Endodermal cell (in vitro differentiated cells): ENCODE data around the gene BCKDHB. TPM values are rescaled to one million over a fixed set of nuclear protein-coding genes. Genes with fewer than 3 reads are reported as not detected.
"Not testable (repeated sequence)": the region's sequence is repeated elsewhere in the genome, so short reads cannot be mapped to it uniquely, and the experiment has no call there.

Experiments
- DNase-seq: peaks from one replicate; pipeline ENCODE4 v3.0.0-alpha.2; 2017
- H3K27ac ChIP-seq: 2 replicates; pipeline ENCODE4 v1.5.1; 2013; ENCODE audit warnings: mild to moderate bottlenecking, low read depth, low read length, moderate library complexity
- H3K27me3 ChIP-seq: 2 replicates; pipeline ENCODE4 v1.6.1; 2013; ENCODE audit warnings: mild to moderate bottlenecking, low read length, moderate library complexity; ENCODE audit not compliant: insufficient read depth, control insufficient read depth, poor library complexity, severe bottlenecking
- H3K36me3 ChIP-seq: 2 replicates; pipeline ENCODE4 v1.7.0; 2013; ENCODE audit warnings: mild to moderate bottlenecking, low read length, moderate library complexity; ENCODE audit not compliant: control insufficient read depth, insufficient read depth
- H3K4me1 ChIP-seq: one replicate; pipeline ENCODE4 v1.7.0; 2013; ENCODE audit warnings: low read length; ENCODE audit not compliant: control insufficient read depth, insufficient read depth
- H3K4me3 ChIP-seq: 2 replicates; pipeline ENCODE4 v1.5.1; 2013; ENCODE audit warnings: mild to moderate bottlenecking, low read length, moderate library complexity
- H3K9ac ChIP-seq: 2 replicates; pipeline ENCODE4 v1.6.1; 2013; ENCODE audit warnings: mild to moderate bottlenecking, low read length, moderate library complexity; ENCODE audit not compliant: poor library complexity, severe bottlenecking; ENCODE audit errors: extremely low read depth
- H3K9me3 ChIP-seq: 2 replicates; pipeline ENCODE4 v1.6.1; 2013; ENCODE audit warnings: mild to moderate bottlenecking, low read length, moderate library complexity; ENCODE audit not compliant: control insufficient read depth
- H3K27ac Mint-ChIP-seq: 2 replicates; pipeline ENCODE4 v1.8.0; 2020; ENCODE audit warnings: mixed read lengths
- H3K27me3 Mint-ChIP-seq: 2 replicates; pipeline ENCODE4 v1.8.0; 2021; ENCODE audit warnings: mild to moderate bottlenecking, mixed read lengths; ENCODE audit not compliant: insufficient read depth
- H3K36me3 Mint-ChIP-seq: 2 replicates; pipeline ENCODE4 v1.8.0; 2020; ENCODE audit warnings: low read depth, mixed read lengths
- H3K4me1 Mint-ChIP-seq: 2 replicates; pipeline ENCODE4 v1.8.0; 2020; ENCODE audit warnings: mixed read lengths
- H3K4me3 Mint-ChIP-seq: 2 replicates; pipeline ENCODE4 v1.8.0; 2020; ENCODE audit warnings: mild to moderate bottlenecking, moderate library complexity, mixed read lengths
- H3K9me3 Mint-ChIP-seq: 2 replicates; pipeline ENCODE4 v1.8.0; 2020; ENCODE audit warnings: mild to moderate bottlenecking, mixed read lengths
- CTCF ChIP-seq: fragments of 200-600 bp; sonication (generic); conservative IDR thresholded peaks from 2 replicates; pipeline ENCODE4 v1.5.0; 2021; ENCODE audit warnings: antibody characterized with exemption, mild to moderate bottlenecking
- WGBS, 2 experiments: methylation state at CpG; one replicate each; pipeline versions ENCODE4 v1.1.5 to v1.1.7; 2013; ENCODE audit warnings: missing lambda C conversion rate in 2 of 2, mixed read lengths in 1 of 2; ENCODE audit not compliant: insufficient coverage in 1 of 2, insufficient read length in 1 of 2; 5-methylcytosine and 5-hydroxymethylcytosine counted together
- total RNA-seq, 2 donors: library from RNA; stranded (reverse); fragmentation: NEBNext Ultra II Directional in 1 of 2; extraction: Animal tissue kit (Norgen Biotek cat#: 25700) in 1 of 2; gene quantifications; 2 replicates in 1 of 2; 3 replicates in 1 of 2; pipeline ENCODE4 v1.2.1, GENCODE V29; 2021

BCKDHB gene
- total RNA-seq, 2 donors from 2014 or later: 35.1 to 36.4 TPM

GRCh38 chr6:80104520-80104919 is 2.0 kb upstream of the BCKDHB start:
- DNase-seq: no peak
- Histone ChIP-seq H3K9ac (no peak overlapping the region), H3K4me1 (peaks cover 3% of the 10 kb centered on the region), H3K27ac (no peak overlapping the region), H3K9me3 (no peaks in the 10 kb centered on the region), H3K36me3 (no peaks in the 10 kb centered on the region), H3K27me3 (no peaks in the 10 kb centered on the region), H3K4me3 (no peak overlapping the region)
- H3K27me3 Mint-ChIP-seq: peaks cover 7% of the 10 kb centered on the region
- H3K9me3 Mint-ChIP-seq: no peaks in the 10 kb centered on the region
- peaks cover 9% of the 10 kb centered on the region for H3K4me1 Mint-ChIP-seq
- H3K27ac Mint-ChIP-seq: no peak overlapping the region
- H3K4me3 Mint-ChIP-seq: no peak overlapping the region
- no peak for TF ChIP-seq CTCF
- no peaks in the 10 kb centered on the region for H3K36me3 Mint-ChIP-seq

GRCh38 chr6:80105972-80106417 is 476 bp upstream of the BCKDHB start:
- Mint-ChIP-seq H3K27ac (peak overlapping the region; percentile 97), H3K4me1 (peaks cover 14% of the 10 kb centered on the region), H3K36me3 (peaks cover 7% of the 10 kb centered on the region), H3K9me3 (no peaks in the 10 kb centered on the region), H3K4me3 (peak overlapping the region; percentile 89), H3K27me3 (peaks cover 7% of the 10 kb centered on the region)
- H3K9me3 ChIP-seq: no peaks in the 10 kb centered on the region
- peaks cover 5% of the 10 kb centered on the region for H3K36me3 ChIP-seq
- H3K4me3 ChIP-seq: peak overlapping the region; percentile 96
- no peak overlapping the region for H3K9ac ChIP-seq
- H3K27ac ChIP-seq: no peak overlapping the region
- DNase-seq: no peak
- no peak for TF ChIP-seq CTCF
- WGBS, 2 experiments: 0 to 18% methylated on average over 2 to 5 of the region's 6 CpGs
- H3K4me1 ChIP-seq: peaks cover 3% of the 10 kb centered on the region
- H3K27me3 ChIP-seq: no peaks in the 10 kb centered on the region

- H3K9me3 Mint-ChIP-seq: peaks cover 69% of the 10 kb centered on the region
- H3K36me3 Mint-ChIP-seq: peaks cover 62% of the 10 kb centered on the region
- H3K4me3 ChIP-seq, H3K4me3 Mint-ChIP-seq, DNase-seq, H3K27ac ChIP-seq, H3K4me1 Mint-ChIP-seq, H3K27ac Mint-ChIP-seq, H3K27me3 Mint-ChIP-seq, H3K9ac ChIP-seq, H3K27me3 ChIP-seq, H3K4me1 ChIP-seq: not testable (repeated sequence)
- Histone ChIP-seq H3K36me3 (peaks cover 14% of the 10 kb centered on the region), H3K9me3 (peaks cover 45% of the 10 kb centered on the region)
- WGBS, 2 experiments: 90% methylated on average over 3 of the region's 3 CpGs; no CpG with 5 or more reads in 1 of the 2 experiments
Observed at GRCh38 chr6:80122576-80122975, 16.1 kb downstream of the BCKDHB start.
